Esophagus squamous epithelium (tissue), 4 donors: ENCODE data around the gene MPPE1.

Experiments
- CTCF ChIP-seq, 6 experiments: fragments of 450-650 bp in 4 of 6; fragments of 200-600 bp in 2 of 6; sonication (generic) in 2 of 6; IDR thresholded peaks; one replicate each; pipeline ENCODE4 v1.5.1; 2016 to 2019; ENCODE audit warnings: antibody characterized with exemption in 6 of 6, mild to moderate bottlenecking in 4 of 6, moderate library complexity in 4 of 6
- POLR2A ChIP-seq, 4 donors: fragments of 450-650 bp; IDR thresholded peaks; one replicate each; pipeline ENCODE4 v1.6.1; 2017; ENCODE audit warnings: antibody characterized with exemption in 4 of 4, mild to moderate bottlenecking in 4 of 4, moderate library complexity in 3 of 4

- TF ChIP-seq POLR2A (IDR thresholded peaks at IDR 0.05) (no peak), CTCF (IDR thresholded peaks at IDR 0.05) (no peak)
Observed at GRCh38 chr18:11889284-11889683, 18.8 kb downstream of the MPPE1 start.
